ENCODE measurements around the gene SYNGR3.

- no peak for TF ChIP-seq CTCF (IDR thresholded peaks at IDR 0.05)
- no peak for TF ChIP-seq POLR2AphosphoS5 (IDR thresholded peaks at IDR 0.05)
- TF ChIP-seq POLR2A (IDR thresholded peaks at IDR 0.05): no peak
Observed at GRCh38 chr16:1993731-1994131, 4.0 kb downstream of the SYNGR3 start.
